ENCODE data around the gene FASTKD1.
"Not testable (repeated sequence)": the region's sequence is repeated elsewhere in the genome, so short reads cannot be mapped to it uniquely, and the experiment has no call there.

FASTKD1 gene

DNA sequence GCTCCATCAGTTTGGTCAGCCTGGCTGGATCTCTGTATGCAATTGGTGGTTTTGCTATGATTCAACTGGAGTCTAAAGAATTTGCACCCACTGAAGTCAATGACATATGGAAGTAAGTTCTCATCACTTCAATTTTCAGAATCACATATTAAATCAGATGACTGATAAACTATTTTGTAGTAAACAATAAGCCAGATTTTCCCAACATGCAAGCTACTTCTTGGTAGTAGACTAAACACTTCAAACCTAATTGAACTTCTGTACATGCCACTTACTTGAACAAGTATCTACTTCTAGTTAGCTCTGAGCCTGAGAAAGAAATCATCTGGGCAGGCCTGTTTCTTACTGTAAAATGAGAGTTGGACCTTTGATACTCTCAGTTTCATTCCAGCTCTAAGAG is 52.8 kb downstream of the FASTKD1 start (continued):
- TF ChIP-seq TOX (CRISPR knock-in tag; IDR thresholded peaks at IDR 0.05; ENCODE audit: borderline replicate concordance) (no peak), ZNF8 (CRISPR knock-in tag; IDR thresholded peaks at IDR 0.05) (no peak), BACH2 (CRISPR knock-in tag; IDR thresholded peaks at IDR 0.05; ENCODE audit: borderline replicate concordance) (no peak)

- ATAC-seq: not testable (repeated sequence)
Measured at GRCh38 chr2:169516488-169516995, 57.1 kb downstream of the FASTKD1 start.

- not testable (repeated sequence) for ATAC-seq
Measured at GRCh38 chr2:169514758-169515157, 58.9 kb downstream of the FASTKD1 start.

- TF ChIP-seq TOX (CRISPR knock-in tag; IDR thresholded peaks at IDR 0.05; ENCODE audit: borderline replicate concordance) (no peak), GLIS3 (CRISPR knock-in tag; IDR thresholded peaks at IDR 0.05) (no peak), ESRRG (CRISPR knock-in tag; IDR thresholded peaks at IDR 0.05) (no peak), BACH2 (CRISPR knock-in tag; IDR thresholded peaks at IDR 0.05; ENCODE audit: borderline replicate concordance) (no peak)
- ATAC-seq: no peak
Measured at GRCh38 chr2:169513926-169514325, 59.7 kb downstream of the FASTKD1 start.

- no peak for ATAC-seq
- no peak for TF ChIP-seq ISL1 (CRISPR knock-in tag; IDR thresholded peaks at IDR 0.05)
- TF ChIP-seq OSR1 (CRISPR knock-in tag; IDR thresholded peaks at IDR 0.05): no peak
- TF ChIP-seq RARB (CRISPR knock-in tag; IDR thresholded peaks at IDR 0.05): no peak
- no peak for TF ChIP-seq ARNTL (CRISPR knock-in tag; IDR thresholded peaks at IDR 0.05; ENCODE audit: borderline replicate concordance, low read depth)
- TF ChIP-seq GLIS3 (CRISPR knock-in tag; IDR thresholded peaks at IDR 0.05): no peak
- no peak for TF ChIP-seq ZFP3 (CRISPR knock-in tag; IDR thresholded peaks at IDR 0.05)
- TF ChIP-seq, protein P1, sequence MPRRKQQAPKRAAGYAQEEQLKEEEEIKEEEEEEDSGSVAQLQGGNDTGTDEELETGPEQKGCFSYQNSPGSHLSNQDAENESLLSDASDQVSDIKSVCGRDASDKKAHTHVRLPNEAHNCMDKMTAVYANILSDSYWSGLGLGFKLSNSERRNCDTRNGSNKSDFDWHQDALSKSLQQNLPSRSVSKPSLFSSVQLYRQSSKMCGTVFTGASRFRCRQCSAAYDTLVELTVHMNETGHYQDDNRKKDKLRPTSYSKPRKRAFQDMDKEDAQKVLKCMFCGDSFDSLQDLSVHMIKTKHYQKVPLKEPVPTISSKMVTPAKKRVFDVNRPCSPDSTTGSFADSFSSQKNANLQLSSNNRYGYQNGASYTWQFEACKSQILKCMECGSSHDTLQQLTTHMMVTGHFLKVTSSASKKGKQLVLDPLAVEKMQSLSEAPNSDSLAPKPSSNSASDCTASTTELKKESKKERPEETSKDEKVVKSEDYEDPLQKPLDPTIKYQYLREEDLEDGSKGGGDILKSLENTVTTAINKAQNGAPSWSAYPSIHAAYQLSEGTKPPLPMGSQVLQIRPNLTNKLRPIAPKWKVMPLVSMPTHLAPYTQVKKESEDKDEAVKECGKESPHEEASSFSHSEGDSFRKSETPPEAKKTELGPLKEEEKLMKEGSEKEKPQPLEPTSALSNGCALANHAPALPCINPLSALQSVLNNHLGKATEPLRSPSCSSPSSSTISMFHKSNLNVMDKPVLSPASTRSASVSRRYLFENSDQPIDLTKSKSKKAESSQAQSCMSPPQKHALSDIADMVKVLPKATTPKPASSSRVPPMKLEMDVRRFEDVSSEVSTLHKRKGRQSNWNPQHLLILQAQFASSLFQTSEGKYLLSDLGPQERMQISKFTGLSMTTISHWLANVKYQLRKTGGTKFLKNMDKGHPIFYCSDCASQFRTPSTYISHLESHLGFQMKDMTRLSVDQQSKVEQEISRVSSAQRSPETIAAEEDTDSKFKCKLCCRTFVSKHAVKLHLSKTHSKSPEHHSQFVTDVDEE (CRISPR knock-in tag; IDR thresholded peaks at IDR 0.05): no peak
- no peak for TF ChIP-seq ZNF70 (CRISPR knock-in tag; IDR thresholded peaks at IDR 0.05)
- TF ChIP-seq, protein P2, sequence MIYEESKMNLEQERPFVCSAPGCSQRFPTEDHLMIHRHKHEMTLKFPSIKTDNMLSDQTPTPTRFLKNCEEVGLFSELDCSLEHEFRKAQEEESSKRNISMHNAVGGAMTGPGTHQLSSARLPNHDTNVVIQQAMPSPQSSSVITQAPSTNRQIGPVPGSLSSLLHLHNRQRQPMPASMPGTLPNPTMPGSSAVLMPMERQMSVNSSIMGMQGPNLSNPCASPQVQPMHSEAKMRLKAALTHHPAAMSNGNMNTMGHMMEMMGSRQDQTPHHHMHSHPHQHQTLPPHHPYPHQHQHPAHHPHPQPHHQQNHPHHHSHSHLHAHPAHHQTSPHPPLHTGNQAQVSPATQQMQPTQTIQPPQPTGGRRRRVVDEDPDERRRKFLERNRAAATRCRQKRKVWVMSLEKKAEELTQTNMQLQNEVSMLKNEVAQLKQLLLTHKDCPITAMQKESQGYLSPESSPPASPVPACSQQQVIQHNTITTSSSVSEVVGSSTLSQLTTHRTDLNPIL (CRISPR knock-in tag; IDR thresholded peaks at IDR 0.05; ENCODE audit: low read depth): no peak
- TF ChIP-seq ZFP30 (CRISPR knock-in tag; IDR thresholded peaks at IDR 0.05): no peak
- TF ChIP-seq, protein P3, sequence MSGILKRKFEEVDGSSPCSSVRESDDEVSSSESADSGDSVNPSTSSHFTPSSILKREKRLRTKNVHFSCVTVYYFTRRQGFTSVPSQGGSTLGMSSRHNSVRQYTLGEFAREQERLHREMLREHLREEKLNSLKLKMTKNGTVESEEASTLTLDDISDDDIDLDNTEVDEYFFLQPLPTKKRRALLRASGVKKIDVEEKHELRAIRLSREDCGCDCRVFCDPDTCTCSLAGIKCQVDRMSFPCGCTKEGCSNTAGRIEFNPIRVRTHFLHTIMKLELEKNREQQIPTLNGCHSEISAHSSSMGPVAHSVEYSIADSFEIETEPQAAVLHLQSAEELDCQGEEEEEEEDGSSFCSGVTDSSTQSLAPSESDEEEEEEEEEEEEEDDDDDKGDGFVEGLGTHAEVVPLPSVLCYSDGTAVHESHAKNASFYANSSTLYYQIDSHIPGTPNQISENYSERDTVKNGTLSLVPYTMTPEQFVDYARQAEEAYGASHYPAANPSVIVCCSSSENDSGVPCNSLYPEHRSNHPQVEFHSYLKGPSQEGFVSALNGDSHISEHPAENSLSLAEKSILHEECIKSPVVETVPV (CRISPR knock-in tag; IDR thresholded peaks at IDR 0.05): no peak
Measured at GRCh38 chr2:169513094-169513493, 60.6 kb downstream of the FASTKD1 start.

GRCh38 chr2:169512525-169512924 is 61.1 kb downstream of the FASTKD1 start:
- ATAC-seq: no peak
- no peak for TF ChIP-seq ZNF70 (CRISPR knock-in tag; IDR thresholded peaks at IDR 0.05)
- no peak for TF ChIP-seq ESRRG (CRISPR knock-in tag; IDR thresholded peaks at IDR 0.05)
- no peak for TF ChIP-seq CSDC2 (CRISPR knock-in tag; IDR thresholded peaks at IDR 0.05)
- TF ChIP-seq, protein P4, sequence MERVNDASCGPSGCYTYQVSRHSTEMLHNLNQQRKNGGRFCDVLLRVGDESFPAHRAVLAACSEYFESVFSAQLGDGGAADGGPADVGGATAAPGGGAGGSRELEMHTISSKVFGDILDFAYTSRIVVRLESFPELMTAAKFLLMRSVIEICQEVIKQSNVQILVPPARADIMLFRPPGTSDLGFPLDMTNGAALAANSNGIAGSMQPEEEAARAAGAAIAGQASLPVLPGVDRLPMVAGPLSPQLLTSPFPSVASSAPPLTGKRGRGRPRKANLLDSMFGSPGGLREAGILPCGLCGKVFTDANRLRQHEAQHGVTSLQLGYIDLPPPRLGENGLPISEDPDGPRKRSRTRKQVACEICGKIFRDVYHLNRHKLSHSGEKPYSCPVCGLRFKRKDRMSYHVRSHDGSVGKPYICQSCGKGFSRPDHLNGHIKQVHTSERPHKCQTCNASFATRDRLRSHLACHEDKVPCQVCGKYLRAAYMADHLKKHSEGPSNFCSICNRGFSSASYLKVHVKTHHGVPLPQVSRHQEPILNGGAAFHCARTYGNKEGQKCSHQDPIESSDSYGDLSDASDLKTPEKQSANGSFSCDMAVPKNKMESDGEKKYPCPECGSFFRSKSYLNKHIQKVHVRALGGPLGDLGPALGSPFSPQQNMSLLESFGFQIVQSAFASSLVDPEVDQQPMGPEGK (CRISPR knock-in tag; IDR thresholded peaks at IDR 0.05; ENCODE audit: borderline replicate concordance): no peak
- no peak for TF ChIP-seq ARNTL (CRISPR knock-in tag; IDR thresholded peaks at IDR 0.05; ENCODE audit: borderline replicate concordance, low read depth)
- TF ChIP-seq, protein P3 (CRISPR knock-in tag; IDR thresholded peaks at IDR 0.05): no peak
- TF ChIP-seq PPARA (CRISPR knock-in tag; IDR thresholded peaks at IDR 0.05; ENCODE audit: borderline replicate concordance): no peak
- TF ChIP-seq ISL1 (CRISPR knock-in tag; IDR thresholded peaks at IDR 0.05): no peak
- no peak for TF ChIP-seq ZC3H10 (CRISPR knock-in tag; IDR thresholded peaks at IDR 0.05)
